ENCODE data around the gene DERL2.

GRCh38 chr17:5472511-5472910 lies 13.5 kb downstream of the DERL2 start:
- TF ChIP-seq POLR2A (IDR thresholded peaks at IDR 0.05), result no peak
- TF ChIP-seq, protein P1, sequence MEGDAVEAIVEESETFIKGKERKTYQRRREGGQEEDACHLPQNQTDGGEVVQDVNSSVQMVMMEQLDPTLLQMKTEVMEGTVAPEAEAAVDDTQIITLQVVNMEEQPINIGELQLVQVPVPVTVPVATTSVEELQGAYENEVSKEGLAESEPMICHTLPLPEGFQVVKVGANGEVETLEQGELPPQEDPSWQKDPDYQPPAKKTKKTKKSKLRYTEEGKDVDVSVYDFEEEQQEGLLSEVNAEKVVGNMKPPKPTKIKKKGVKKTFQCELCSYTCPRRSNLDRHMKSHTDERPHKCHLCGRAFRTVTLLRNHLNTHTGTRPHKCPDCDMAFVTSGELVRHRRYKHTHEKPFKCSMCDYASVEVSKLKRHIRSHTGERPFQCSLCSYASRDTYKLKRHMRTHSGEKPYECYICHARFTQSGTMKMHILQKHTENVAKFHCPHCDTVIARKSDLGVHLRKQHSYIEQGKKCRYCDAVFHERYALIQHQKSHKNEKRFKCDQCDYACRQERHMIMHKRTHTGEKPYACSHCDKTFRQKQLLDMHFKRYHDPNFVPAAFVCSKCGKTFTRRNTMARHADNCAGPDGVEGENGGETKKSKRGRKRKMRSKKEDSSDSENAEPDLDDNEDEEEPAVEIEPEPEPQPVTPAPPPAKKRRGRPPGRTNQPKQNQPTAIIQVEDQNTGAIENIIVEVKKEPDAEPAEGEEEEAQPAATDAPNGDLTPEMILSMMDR (IDR thresholded peaks at IDR 0.05), result no peak
